Measurements from ENCODE around the gene CACHD1. TPM values are rescaled to one million over a fixed set of nuclear protein-coding genes. Genes with fewer than 3 reads are reported as not detected.

Gene CACHD1
- total RNA-seq, 1 experiment from 2014 or later: 29.9 TPM

- DNase-seq (ENCODE audit: low read depth, low spot score): no peak
- H3K4me3 ChIP-seq (ENCODE audit: low read depth in 2 of 2, low read length in 2 of 2): no peak overlapping the region
- H3K36me3 ChIP-seq (ENCODE audit: control insufficient read depth, insufficient read depth, low read length): no peaks in the 10 kb centered on the region
- TF ChIP-seq SIN3A (IDR thresholded peaks at IDR 0.05; ENCODE audit: borderline replicate concordance, insufficient read depth, low read depth, low read length) (no peak), REST (IDR thresholded peaks at IDR 0.05; ENCODE audit: insufficient read depth in 1 of 2, low read depth in 2 of 2, low read length in 1 of 2) (no peak), POLR2AphosphoS5 (IDR thresholded peaks at IDR 0.05; ENCODE audit: low read depth, low read length) (no peak), TCF7L2 (IDR thresholded peaks at IDR 0.05; ENCODE audit: low read depth, low read length) (no peak), CTCF (IDR thresholded peaks at IDR 0.05) (no peak)
- H3K9me3 ChIP-seq (ENCODE audit: control insufficient read depth, insufficient read depth, low read depth, low read length): no peaks in the 10 kb centered on the region
- intact Hi-C loops (cut with micrococcal nuclease; ENCODE audit: unreplicated experiment) (no loop called here), in situ Hi-C loops (cut with HindIII; ENCODE audit: low pct_unique_long_range_greater_than_20kb, low sequenced_read_pairs) (no loop called here)
- ChIA-PET CTCF (no interaction called here), POLR2A (no interaction called here)
- peaks cover 54% of the 10 kb centered on the region for H3K4me1 ChIP-seq (ENCODE audit: control insufficient read depth, insufficient read depth, low read length)
- BruUV-seq (replicated peaks): no TSS peak
- H3K27me3 ChIP-seq (ENCODE audit: control insufficient read depth, insufficient read depth, low read length): no peaks in the 10 kb centered on the region
- no peak for ATAC-seq
- H3K27ac ChIP-seq (ENCODE audit: low read length): no peak overlapping the region
Measured at GRCh38 chr1:64486193-64486592, 16.3 kb downstream of the CACHD1 start.

- intact Hi-C loops (cut with micrococcal nuclease; ENCODE audit: unreplicated experiment): no loop called here
- no peaks in the 10 kb centered on the region for H3K27me3 ChIP-seq (ENCODE audit: control insufficient read depth, insufficient read depth, low read length)
- H3K9me3 ChIP-seq (ENCODE audit: control insufficient read depth, insufficient read depth, low read depth, low read length): no peaks in the 10 kb centered on the region
- POLR2A ChIA-PET: no interaction called here
- H3K36me3 ChIP-seq (ENCODE audit: control insufficient read depth, insufficient read depth, low read length): no peaks in the 10 kb centered on the region
- TF ChIP-seq CTCF (IDR thresholded peaks at IDR 0.05): peak; percentile 56
- TF ChIP-seq REST (IDR thresholded peaks at IDR 0.05; ENCODE audit: insufficient read depth in 1 of 2, low read depth in 2 of 2, low read length in 1 of 2): no peak
- BruUV-seq (replicated peaks): no TSS peak
- CTCF ChIA-PET: no interaction called here
- DNase-seq (ENCODE audit: low read depth, low spot score) (no peak), ATAC-seq (no peak)
- in situ Hi-C loops (cut with HindIII; ENCODE audit: low pct_unique_long_range_greater_than_20kb, low sequenced_read_pairs): no loop called here
- no peak overlapping the region for H3K4me3 ChIP-seq (ENCODE audit: low read depth in 2 of 2, low read length in 2 of 2)
- H3K4me1 ChIP-seq (ENCODE audit: control insufficient read depth, insufficient read depth, low read length): peaks cover 48% of the 10 kb centered on the region; the same call in 1 of the 2 replicates
- H3K27ac ChIP-seq (ENCODE audit: low read length): no peak overlapping the region
Measured at GRCh38 chr1:64487061-64487460, 17.1 kb downstream of the CACHD1 start.
